Stimulated activated naive CD4-positive, alpha-beta T cell (primary cell): Measurements from ENCODE around the gene CMSS1.

ENCODE experiments used
- DNase-seq, 6 experiments: peaks; one replicate each; lab custom pipeline; 2025; lab: John Stamatoyannopoulos, UW

Gene CMSS1

DNA sequence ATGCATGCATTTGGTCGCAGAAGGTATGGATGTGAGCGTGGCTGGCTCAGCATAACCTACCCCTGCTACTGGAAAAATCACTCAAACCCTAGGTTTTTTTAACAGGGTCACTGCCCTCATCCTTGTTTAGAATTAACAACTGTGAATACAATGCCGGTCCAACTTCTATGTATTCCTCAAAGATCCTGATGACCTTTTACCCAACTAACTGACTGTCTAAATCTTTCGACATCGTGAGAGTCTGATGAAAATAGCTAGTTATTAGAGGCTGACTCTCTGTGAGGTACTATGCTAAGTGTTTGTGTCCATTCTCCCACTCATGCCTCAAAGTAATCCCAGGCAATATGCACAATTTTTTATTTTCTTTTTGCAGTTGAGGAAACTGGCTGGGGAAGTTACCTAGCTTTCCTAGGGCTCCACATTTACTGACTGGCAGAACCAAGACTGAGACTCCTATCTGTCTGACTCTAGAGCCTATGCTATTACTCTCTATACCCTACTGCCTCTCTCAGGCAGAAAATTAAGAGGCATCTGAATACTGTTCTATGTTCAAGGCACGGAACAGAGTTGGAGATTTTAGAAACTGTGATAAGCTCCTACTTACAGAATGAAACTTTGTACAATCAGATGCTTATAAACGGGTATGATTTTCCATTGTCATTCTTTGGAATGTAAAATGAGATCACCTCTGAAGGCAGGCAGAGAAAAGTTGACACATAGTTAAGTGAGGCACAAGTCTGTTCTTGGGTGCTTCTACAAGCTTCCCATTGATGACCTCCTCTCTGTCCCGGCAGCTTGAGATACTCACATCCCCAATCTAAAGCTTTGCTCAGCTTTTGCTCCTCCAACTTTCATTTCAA lies 240.3 kb downstream of the CMSS1 start:
- no peak for DNase-seq

DNA sequence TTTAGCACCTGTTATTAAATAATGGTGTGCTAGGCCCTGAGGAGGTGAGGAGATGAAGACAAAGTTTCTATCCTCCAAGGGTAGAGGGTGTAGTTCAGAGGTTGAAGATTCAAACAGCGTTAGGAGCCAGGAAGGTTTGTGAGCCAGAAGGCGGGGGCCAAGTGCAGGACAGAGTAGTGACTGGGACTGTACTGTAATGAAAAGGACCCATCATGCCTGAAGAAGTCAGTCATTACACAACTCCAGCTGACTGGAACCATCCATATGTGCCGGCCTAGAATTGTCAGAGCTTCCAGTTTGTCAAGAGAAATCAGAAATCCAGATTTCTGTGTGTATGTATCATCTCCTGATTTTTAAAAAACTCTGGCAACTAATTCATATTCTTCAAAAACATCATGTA lies 241.8 kb downstream of the CMSS1 start:
- DNase-seq: no peak

DNA sequence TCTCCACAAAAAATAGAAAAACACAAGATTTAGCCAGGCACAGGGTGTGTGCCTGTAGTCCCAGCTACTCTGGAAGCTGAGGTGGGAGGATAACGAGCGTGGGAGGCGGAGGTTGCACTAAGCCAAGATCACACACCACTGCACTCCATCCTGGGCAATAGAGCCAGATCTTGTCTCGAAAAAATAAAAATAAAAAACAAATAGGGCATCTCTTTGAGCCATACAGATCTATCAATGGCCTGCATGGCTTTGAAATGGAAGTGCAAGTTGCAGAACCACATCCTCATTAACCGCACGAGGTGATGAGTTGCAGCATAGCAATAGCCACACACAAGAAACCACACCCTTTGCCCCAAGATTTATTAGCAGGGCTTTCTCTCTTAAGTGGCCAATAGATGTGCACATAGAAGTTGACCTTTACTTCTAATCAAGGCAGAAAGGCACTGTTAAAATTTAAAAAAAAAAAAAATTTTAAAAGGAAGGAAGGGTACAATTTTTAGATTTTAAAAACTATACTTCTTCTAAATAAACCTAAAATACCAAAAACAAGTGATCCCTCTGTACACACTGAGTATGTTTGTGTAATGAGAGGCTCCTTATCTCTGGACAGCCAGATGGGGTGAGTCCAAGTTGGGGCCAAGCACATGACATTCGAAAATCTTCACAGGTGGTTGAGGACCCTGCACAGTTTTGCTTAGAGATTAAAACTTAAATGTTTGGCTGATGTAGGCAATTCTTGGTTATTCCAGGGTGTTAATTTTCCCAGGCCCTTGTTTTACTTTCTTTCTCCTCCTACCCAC lies 243.2 kb downstream of the CMSS1 start:
- no peak for DNase-seq

DNA sequence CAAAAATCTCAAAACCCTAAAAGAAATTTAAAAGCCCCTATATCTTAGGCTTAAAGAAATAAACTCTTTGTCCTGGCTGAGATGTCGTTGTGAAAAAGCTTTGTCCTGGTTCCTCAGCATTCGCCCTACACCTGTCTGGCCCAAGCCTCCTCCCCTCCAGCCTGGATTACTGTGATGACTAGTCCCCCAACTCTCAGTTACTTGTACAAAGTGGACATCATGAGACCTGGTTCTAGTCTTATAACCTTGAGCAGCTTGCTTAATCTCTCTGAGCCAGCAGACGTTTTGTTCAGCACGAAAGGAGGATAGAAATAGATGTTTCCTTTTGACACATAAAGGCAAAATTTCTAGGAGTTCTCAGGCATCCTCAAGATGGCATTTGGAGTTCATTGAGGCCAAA lies 245.0 kb downstream of the CMSS1 start:
- DNase-seq: no peak

DNA sequence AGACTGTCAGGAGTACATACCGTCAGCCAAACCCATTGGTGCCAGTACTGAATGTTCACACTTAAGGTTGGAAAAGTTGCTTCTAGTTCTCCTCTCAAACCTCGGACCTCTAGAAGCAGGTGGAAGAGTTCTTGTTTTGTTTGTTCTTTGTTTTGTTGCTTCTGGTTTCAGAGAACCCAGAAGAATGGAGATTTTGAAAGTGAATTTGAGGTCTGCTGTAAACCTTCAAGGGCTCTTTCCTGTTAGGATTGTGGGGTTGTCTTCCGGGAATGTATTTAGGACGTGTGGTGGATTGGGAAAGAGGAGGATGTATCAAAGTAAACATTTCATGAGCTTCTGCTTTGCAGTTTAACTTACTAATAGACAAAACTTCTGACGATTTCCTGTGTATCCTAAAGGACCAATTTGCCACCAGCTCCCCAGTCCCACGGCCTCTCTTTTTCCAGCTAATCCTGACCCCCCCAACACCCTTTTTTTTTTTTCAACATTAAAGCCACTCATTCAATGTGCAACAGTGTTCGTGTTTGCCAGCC lies 246.3 kb downstream of the CMSS1 start:
- no peak for DNase-seq

DNA sequence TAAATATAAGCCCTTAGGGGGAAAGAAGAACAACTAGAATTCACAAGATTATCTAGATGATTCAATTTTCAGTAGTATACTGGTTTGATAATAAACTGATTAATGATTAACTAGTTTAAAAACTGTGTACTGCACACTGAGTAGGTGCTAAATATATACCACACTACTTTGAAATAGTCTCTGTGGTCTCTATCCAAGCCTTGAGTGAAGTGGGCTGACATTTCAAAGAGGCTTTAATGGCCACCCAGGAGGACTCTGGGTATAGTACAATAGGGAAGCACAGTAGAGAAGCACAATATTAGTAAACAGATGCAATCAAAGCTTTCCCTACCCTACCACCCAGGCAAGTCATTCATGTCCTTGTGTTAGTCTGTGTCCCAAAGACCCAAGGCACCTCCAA lies 249.9 kb downstream of the CMSS1 start:
- no peak for DNase-seq

DNA sequence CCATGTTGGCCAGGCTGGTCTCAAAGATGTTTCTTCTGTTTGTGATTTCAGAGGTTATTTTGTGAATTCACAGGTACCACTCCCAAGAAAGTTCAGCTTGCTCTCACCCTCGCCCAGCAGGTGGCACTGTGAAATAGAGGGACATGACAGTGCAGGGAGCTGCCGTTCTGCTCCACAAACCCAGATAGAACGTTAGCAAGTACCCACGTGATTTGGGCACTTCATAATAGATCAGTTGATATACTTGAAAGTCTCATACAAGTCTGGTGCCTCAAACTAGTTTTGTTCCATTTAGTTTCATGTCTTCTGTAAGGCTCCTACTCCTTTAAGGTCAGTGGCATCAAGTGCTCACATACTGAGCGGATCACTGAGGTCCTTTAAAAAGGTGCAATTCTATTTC lies 251.2 kb downstream of the CMSS1 start:
- peak; percentile 45 to 70 (median 58) for DNase-seq

DNA sequence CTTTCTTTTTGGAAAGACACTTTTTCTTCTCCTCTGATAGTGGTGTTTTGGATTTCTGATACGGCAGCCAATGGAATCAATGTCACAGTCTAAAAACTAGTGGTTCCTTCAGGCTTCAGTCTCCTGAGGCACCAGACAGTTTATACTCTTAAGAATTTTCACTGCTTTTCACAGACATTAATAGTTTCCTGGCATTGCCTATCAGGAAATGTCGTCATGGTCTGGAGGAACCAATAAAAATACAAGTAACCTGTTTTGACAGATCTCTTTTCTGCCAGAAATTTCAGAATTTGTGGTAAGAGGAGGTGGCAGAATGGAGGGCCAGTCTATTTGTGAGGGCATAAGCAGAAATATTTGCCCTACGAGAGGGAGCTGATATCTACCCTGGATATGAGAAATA lies 251.8 kb downstream of the CMSS1 start:
- no peak for DNase-seq

DNA sequence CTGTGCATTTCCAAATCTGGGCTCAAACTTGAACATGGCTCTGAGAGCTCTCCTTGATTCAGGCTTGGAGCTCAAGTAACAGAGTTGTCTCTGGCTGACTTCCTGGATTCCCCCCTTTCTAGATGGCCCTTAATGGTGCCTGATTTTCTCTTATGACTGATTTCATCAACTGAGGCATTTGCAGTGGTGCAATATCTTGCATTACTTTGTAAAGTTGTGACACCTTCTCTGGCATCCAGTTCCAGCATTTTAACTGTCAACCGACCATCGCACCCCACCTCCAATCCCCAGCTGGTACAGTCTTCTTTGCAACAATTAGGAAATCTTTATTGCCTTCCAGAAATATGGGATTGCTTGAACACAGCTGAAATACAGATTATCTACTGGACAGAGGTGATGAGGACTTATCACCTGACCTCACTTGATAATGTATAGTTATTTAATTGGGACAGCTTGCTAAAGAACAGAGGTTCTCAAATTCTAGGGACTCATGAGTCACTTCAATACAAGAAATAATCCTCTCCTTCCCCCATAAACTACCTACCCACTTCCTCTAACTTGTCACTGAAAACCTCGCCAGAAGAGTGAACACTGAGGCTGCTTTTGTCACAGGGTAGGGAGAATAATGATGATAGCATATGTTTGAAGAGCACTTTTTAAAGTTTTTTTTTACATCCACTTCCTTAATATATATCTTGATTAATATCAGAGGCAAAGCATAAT lies 254.8 kb downstream of the CMSS1 start:
- peak in 1 of 6 experiments; percentile 5 for DNase-seq

DNA sequence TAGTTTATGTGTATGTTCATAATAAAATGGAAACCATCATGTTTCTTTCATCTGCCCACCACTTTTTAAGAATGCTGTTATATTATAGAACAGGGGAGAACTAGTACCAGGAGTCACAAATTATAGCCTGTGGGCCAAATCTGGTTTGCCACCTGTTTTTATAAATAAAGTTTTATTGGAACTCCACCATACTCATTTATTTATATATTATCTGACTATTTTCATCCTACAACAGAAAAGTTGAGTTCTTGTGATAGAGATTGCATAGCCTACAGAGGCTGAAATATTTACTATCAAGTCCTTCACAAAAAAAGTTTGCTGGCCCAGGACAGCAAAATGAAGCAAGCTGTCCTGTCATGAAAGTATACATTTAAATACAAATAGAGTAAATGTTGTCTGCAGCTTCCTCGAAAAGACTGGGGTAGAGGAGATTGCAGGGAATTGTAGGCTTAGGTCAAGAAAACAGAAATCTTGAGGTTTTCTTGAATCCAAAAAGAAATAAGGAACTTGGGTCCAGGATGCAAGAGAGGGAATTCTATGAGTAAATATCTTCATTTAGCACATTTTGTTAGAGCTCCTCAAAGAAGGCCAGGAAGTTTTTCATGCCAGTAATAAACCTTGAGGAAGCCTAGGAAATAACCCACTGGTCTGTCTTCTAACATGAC lies 255.5 kb downstream of the CMSS1 start:
- no peak for DNase-seq

DNA sequence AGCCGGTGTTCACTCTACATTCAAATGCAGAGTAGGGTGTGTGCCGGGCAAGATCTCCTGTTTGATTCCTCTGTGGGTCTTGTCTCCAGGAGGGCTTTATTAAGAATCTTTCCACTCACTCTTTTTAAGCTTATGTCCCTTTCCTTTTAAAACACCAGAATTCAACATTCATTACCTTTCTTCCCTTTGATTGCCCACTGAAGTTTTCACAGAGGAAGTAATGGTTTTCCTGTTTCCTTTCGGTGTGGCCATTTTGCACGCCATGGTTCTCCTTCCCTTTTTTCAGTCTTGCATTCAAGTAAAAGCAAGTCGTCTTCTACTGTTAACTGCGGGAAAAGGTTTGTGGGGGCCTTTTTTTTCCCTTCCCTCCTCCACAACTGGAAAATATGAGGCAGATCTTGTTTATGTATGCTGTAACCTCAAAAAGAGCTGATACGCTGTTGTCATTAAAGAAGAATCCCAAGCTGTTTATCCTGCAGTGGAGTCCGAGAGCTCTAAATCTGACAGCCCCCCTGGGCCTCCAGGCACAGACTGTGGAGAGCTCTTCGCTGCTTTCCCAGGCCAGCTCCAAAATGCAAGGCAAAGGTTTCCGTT lies 256.1 kb downstream of the CMSS1 start:
- peak in 1 of 6 experiments; percentile 5 for DNase-seq

DNA sequence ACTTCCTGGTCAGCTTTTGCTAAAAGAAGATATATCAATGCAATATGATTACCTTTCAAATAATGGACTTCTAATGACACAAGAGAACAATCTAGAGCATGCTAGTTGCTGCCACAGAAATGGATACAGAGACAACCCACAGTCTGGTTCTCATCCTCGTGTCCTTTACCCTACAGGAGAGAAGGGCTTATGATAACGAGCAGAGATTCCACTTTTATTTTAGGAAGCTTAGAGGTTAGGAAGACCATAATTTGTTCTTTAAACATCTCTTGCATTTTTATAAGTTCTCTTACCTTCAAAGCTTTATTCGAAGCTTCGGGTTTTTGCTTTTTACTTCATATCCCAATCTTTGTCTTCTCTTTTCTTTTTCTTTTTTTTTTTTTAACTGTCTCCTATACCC lies 257.5 kb downstream of the CMSS1 start:
- no peak for DNase-seq

DNA sequence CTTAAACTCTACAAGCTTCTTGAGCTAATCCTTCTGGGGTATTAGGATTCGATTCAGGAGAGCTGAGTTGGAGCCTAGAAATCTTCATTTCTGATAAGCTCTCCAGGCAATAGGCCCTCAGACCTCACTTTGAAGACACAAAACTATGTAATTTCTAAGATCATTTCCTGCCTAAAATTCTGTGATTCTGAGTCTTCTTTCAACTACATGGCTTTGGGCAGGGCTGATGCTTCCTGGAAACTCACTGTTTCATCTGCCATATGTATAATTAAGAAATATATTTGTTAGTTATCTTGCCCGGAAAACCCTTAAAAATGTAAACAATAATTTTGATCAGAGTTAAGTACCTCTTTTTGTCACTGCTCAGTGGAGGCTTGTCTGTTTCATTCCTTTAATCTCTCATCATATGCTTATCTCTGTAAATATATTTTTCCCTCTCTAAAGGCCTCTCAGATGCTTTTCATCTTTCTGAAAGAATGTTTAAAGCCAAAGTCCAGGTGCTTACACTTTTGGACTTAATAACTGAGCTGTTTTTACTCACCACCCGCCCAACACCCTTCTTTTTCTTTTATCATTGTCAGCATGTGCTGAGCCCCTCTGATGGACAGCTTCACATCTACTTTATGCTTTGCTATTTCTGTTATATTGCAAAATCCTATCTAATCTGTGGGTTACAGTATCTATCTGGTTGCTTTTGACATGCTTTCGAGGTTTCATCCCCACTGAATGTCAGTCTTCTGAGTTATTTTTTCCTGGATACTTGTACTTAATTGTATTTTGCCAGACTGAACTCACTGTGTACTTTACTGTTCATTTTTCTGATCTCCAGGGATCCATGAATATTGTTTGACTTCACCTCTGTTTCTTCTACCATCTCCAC lies 258.4 kb downstream of the CMSS1 start:
- DNase-seq: peak in 1 of 6 experiments; percentile 2

DNA sequence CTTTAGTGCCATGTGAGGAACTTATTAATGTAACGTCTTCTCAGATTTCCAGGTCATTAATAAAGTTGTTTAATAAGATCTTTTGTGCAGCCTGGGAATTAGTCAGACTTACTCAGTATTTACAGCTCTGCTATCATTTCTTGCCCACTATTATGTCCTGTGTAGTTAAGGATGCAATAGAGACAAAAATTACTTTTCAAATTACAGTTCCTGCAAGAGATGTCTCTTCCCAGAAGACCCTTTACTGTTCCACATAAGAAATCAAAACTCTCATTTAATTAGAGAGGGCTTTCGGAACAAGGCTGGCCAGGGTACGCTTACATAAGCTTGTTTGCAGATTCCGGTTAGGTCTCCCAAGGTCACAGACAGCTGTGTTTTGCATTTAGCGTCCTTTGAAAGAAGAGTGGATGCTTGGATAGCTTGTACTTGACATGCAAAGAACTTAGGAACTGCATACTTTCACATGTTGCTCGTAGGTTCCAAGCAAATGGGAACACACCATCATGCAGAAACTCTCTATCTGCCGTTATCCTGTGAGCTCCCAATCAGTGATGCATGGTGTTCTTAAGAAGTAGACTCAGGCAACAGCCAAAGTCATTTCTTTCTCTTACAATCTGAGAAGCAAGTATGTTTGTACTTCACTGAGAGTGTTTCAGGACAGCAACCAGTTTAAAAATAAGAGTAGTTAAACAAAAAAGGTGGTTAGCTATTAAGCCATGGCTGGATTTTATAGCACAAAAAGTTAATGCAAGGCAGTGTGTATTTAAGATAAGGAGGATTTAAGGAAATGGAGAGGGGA lies 259.3 kb downstream of the CMSS1 start:
- no peak for DNase-seq

DNA sequence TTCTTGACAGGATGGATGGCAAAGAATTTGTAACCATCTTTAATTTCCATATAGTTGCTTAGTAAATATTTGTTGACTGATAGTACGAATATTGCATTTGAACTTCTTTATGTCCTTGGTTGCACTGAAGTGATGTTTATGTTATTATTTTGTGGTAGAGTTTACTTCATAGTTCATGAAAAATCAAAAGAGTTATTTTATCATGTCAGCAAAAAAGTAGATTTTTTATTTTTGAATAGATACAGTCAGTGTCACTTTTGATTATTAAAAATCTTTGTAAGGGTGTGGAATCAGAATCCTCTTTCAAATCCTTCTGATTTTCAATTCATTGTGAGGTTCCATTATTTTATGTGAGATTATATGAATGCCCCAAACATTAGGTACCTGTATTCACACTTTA lies 261.7 kb downstream of the CMSS1 start:
- DNase-seq: no peak

DNA sequence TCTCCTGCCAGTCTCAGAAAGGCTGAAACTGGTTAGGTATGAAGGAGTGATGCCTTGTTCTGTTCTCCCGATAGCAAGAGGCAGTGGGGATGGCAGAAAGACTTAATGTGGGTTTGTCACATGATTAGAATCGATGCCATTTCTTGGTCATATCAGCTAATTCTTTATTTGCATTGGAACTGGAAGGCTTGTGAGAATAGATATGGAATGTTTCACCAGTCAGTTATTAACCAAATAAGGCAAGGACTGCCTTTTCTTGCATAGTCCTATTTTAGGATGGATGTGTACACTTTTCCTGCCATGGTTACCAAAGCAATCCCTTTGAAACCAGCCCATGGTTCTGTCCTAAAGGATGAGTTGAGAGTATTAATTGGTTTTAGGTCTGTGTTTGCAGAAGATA lies 262.9 kb downstream of the CMSS1 start:
- no peak for DNase-seq

DNA sequence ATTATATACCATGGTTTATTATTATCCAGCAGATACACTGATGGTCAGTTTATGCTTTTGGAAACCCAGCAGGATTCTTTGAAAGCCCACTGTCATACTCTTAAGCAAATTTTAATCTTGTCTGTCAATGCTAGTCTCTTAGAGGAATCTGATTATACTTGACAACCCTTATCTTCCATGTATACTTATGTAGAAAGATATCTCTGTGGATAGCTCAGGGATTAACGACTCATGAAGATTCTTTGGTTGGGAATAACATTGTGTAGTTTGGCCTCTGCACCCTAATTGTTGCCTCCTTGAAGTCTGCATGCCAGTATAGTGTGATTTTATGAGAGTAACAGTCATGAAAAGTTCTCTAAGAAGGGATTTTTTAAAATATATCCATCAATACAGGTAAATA lies 263.6 kb downstream of the CMSS1 start:
- DNase-seq: no peak

DNA sequence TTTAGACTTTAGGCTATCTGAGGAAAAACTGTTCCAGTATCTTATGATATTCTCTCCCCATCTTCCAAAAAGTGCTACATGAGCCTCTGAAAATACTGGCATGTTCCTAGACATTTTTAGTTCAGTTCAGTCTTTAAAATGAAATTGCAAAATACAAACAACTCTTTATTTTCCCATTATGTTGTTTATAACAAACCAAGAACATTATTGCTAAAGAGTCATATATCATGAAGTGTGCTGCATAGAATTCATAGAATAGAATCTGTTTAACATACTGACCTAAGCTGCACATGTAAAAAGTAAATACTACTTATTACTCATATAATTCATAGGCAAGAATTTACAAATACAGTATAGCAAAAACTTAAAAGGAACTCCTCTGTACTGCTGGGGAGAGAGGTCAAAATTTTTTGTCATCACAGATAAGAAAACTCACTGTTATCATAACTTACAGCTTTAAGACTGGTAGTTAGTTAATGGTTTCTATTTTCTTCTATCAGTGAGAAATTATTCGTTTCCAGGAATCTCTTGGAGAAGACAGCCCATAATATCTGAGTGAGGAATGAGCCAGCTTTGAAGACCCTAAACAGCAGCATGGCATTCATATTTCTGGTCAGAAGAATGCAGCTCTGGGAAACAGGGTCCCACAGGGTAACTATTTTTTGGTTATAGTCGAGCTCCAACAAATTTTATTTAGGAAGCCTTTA lies 264.5 kb downstream of the CMSS1 start:
- no peak for DNase-seq

DNA sequence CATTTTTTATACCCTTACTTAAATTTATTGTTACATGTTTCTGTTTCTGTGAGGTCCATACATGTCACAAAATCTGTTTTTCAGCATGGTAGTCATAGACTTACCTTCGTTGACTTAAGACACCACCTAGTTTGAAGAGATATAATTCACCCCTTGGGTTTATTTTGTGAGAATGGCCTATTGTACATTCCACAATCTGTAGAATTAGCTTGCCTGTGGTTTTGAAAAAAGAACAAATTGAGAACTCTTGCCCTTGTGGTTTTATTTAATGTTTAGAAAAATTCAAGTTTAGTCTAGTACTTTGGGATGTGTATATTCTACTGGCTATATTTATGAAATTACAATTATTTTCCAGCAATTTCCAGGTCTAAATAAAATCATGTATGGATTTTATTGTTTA lies 265.1 kb downstream of the CMSS1 start:
- no peak for DNase-seq
